ENCODE results near the gene RBM7.

RBM7 gene

DNA sequence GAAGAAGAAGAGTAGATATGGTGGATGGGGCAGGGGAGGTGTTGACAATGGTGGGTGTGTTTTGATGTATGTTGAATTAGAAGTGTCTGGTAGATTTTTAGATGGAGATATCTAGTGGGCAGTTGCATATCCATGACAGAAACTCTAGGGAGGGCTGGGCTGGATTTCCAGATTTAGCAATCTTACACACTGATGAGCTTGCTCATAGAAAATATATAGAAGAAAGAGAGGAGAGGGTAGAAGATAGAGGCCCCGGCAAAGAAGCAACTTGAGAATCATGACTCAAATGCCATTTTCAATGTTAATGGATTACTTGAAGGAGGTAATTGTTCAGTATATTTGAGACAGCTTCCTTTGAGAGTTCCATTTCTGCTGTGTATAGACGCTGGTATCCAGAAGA, 47.0 kb downstream of the RBM7 start:
- Histone ChIP-seq H3K27me3 (ENCODE audit: low read depth, low read length) (no peaks in the 10 kb centered on the region), H3K9ac (ENCODE audit: low read length) (no peak overlapping the region), H3K79me2 (ENCODE audit: low read length) (no peaks in the 10 kb centered on the region; the same call in 1 of the 2 replicates), H3K9me3 (ENCODE audit: insufficient read depth, low read length) (no peaks in the 10 kb centered on the region), H4K20me1 (ENCODE audit: insufficient read depth, low read length) (no peaks in the 10 kb centered on the region), H3K36me3 (replicated peaks; ENCODE audit: low read depth, low read length) (peaks cover 35% of the 10 kb centered on the region), H3K4me2 (ENCODE audit: low read length) (no peak overlapping the region), H3K4me3 (ENCODE audit: low read length) (no peak overlapping the region), H3K4me1 (ENCODE audit: low read length) (no peaks in the 10 kb centered on the region), H3K27ac (ENCODE audit: low read length) (no peak overlapping the region), H2AFZ (ENCODE audit: low read depth, low read length) (no peak overlapping the region)
- TF ChIP-seq, protein P1, sequence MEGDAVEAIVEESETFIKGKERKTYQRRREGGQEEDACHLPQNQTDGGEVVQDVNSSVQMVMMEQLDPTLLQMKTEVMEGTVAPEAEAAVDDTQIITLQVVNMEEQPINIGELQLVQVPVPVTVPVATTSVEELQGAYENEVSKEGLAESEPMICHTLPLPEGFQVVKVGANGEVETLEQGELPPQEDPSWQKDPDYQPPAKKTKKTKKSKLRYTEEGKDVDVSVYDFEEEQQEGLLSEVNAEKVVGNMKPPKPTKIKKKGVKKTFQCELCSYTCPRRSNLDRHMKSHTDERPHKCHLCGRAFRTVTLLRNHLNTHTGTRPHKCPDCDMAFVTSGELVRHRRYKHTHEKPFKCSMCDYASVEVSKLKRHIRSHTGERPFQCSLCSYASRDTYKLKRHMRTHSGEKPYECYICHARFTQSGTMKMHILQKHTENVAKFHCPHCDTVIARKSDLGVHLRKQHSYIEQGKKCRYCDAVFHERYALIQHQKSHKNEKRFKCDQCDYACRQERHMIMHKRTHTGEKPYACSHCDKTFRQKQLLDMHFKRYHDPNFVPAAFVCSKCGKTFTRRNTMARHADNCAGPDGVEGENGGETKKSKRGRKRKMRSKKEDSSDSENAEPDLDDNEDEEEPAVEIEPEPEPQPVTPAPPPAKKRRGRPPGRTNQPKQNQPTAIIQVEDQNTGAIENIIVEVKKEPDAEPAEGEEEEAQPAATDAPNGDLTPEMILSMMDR (IDR thresholded peaks at IDR 0.05; ENCODE audit: low read depth, low read length): no peak
- no peak for TF ChIP-seq EZH2phosphoT487 (IDR thresholded peaks at IDR 0.05; ENCODE audit: low read depth)

DNA sequence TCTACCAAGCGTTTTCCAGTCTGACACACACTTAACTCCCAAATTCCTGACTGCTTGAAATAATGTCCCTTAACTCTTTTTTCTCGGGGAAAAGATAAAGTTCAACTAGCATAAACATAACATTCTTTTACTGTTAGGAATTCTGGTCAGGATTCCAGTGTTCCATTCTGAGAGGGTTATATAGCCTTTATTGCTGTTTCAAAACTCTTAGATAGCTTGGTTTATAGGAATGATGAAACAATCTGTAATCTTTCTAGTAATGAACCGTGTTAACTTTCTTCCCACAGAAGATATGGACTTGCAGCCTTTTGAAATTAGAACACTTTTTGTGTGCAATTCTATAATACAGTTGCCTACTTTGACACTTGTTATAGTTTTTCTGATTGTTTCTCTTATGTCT, 47.4 kb downstream of the RBM7 start:
- H3K4me2 ChIP-seq (ENCODE audit: low read length): no peak overlapping the region
- H3K9me3 ChIP-seq (ENCODE audit: insufficient read depth, low read length): no peaks in the 10 kb centered on the region
- no peaks in the 10 kb centered on the region; the same call in 1 of the 2 replicates for H3K79me2 ChIP-seq (ENCODE audit: low read length)
- H2AFZ ChIP-seq (ENCODE audit: low read depth, low read length): no peak overlapping the region
- no peak overlapping the region for H3K9ac ChIP-seq (ENCODE audit: low read length)
- H3K36me3 ChIP-seq (replicated peaks; ENCODE audit: low read depth, low read length): peaks cover 35% of the 10 kb centered on the region
- TF ChIP-seq EZH2phosphoT487 (IDR thresholded peaks at IDR 0.05; ENCODE audit: low read depth): no peak
- TF ChIP-seq, protein P1 (IDR thresholded peaks at IDR 0.05; ENCODE audit: low read depth, low read length): no peak
- no peaks in the 10 kb centered on the region for H3K27me3 ChIP-seq (ENCODE audit: low read depth, low read length)
- H3K27ac ChIP-seq (ENCODE audit: low read length): no peak overlapping the region
- H4K20me1 ChIP-seq (ENCODE audit: insufficient read depth, low read length): no peaks in the 10 kb centered on the region
- no peak overlapping the region for H3K4me3 ChIP-seq (ENCODE audit: low read length)
- H3K4me1 ChIP-seq (ENCODE audit: low read length): no peaks in the 10 kb centered on the region

DNA sequence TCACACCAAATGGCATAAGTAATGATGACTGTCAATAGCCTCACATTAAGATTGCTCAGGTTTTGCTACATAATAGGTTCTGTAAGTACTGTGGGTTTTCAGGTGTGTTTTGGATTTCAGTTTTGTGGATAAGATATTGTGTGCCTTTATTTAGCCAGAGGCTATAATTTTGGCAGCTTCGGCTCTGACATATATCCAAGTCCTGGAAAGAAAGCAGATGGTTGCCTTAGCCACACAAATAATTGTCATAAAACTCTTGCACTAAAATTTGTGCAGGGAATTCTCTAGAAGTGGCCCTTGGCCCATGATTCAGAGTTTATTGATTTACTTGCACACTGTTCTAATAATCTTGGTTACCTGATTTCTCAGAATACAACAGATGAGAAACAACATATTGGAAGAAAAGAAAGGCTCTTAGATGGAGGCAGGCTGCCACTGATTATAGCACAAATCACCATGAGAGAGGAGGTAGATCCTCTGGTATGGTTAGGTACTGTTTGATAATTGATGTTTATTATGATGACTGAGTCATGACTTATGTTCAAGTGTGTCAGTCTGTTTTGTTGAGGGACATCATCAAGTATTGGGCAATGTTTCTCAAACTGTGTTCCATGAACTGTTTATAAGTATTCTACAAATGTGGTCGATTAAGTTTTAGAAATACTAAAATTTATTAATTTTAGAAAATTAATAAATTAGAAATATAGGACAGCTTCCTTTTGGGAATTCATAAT, 48.5 kb downstream of the RBM7 start:
- no peak overlapping the region for H3K27ac ChIP-seq (ENCODE audit: low read length)
- no peaks in the 10 kb centered on the region for H3K27me3 ChIP-seq (ENCODE audit: low read depth, low read length)
- H3K4me1 ChIP-seq (ENCODE audit: low read length): no peaks in the 10 kb centered on the region
- no peak overlapping the region for H3K4me3 ChIP-seq (ENCODE audit: low read length)
- TF ChIP-seq, protein P1 (IDR thresholded peaks at IDR 0.05; ENCODE audit: low read depth, low read length): no peak
- TF ChIP-seq EZH2phosphoT487 (IDR thresholded peaks at IDR 0.05; ENCODE audit: low read depth): no peak
- H3K79me2 ChIP-seq (ENCODE audit: low read length): no peaks in the 10 kb centered on the region; the same call in 1 of the 2 replicates
- no peak overlapping the region for H3K9ac ChIP-seq (ENCODE audit: low read length)
- no peaks in the 10 kb centered on the region for H3K9me3 ChIP-seq (ENCODE audit: insufficient read depth, low read length)
- peaks cover 32% of the 10 kb centered on the region for H3K36me3 ChIP-seq (replicated peaks; ENCODE audit: low read depth, low read length)
- H2AFZ ChIP-seq (ENCODE audit: low read depth, low read length): no peak overlapping the region
- no peaks in the 10 kb centered on the region for H4K20me1 ChIP-seq (ENCODE audit: insufficient read depth, low read length)
- H3K4me2 ChIP-seq (ENCODE audit: low read length): no peak overlapping the region

DNA sequence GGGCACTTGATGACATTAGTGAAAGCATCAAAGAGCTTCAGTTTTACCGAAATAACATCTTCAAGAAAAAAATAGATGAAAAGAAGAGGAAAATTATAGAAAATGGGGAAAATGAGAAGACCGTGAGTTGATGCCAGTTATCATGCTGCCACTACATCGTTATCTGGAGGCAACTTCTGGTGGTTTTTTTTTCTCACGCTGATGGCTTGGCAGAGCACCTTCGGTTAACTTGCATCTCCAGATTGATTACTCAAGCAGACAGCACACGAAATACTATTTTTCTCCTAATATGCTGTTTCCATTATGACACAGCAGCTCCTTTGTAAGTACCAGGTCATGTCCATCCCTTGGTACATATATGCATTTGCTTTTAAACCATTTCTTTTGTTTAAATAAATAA, 49.4 kb downstream of the RBM7 start:
- Histone ChIP-seq H4K20me1 (ENCODE audit: insufficient read depth, low read length) (no peaks in the 10 kb centered on the region), H3K4me1 (ENCODE audit: low read length) (no peaks in the 10 kb centered on the region), H3K9me3 (ENCODE audit: insufficient read depth, low read length) (no peaks in the 10 kb centered on the region), H3K9ac (ENCODE audit: low read length) (no peak overlapping the region), H3K4me2 (ENCODE audit: low read length) (no peak overlapping the region), H3K27ac (ENCODE audit: low read length) (no peak overlapping the region), H3K4me3 (ENCODE audit: low read length) (no peak overlapping the region), H3K79me2 (ENCODE audit: low read length) (no peaks in the 10 kb centered on the region), H3K27me3 (ENCODE audit: low read depth, low read length) (no peaks in the 10 kb centered on the region), H3K36me3 (replicated peaks; ENCODE audit: low read depth, low read length) (peaks cover 32% of the 10 kb centered on the region), H2AFZ (ENCODE audit: low read depth, low read length) (no peak overlapping the region)
- TF ChIP-seq, protein P1 (IDR thresholded peaks at IDR 0.05; ENCODE audit: low read depth, low read length): no peak
- no peak for TF ChIP-seq EZH2phosphoT487 (IDR thresholded peaks at IDR 0.05; ENCODE audit: low read depth)

Data from OCI-LY3 (cell line).